ENCODE data around the gene UFC1.

Gene UFC1

GRCh38 chr1:161159087-161159912, 5.5 kb downstream of the UFC1 start, which contains the start of gene USP21:
USP21 (plus strand) TSS chr1:161159500; CDS start chr1:161160641, 1,141 bp downstream.
- DNase-seq = peak; percentile 97
- TF ChIP-seq CTCF (IDR thresholded peaks at IDR 0.05) = no peak
- peaks cover 70% of the 10 kb centered on the region for H3K4me1 Mint-ChIP-seq
- peaks cover 58% of the 10 kb centered on the region for H3K36me3 Mint-ChIP-seq (ENCODE audit: low read depth)
- H3K27ac Mint-ChIP-seq = peak within 1 kb of the TSS; percentile 98
- no peaks in the 10 kb centered on the region for H3K9me3 Mint-ChIP-seq
- peaks cover 2% of the 10 kb centered on the region for H3K27me3 Mint-ChIP-seq (ENCODE audit: low read depth, poor library complexity)
- H3K4me3 Mint-ChIP-seq = peak within 1 kb of the TSS; percentile 89

DNA sequence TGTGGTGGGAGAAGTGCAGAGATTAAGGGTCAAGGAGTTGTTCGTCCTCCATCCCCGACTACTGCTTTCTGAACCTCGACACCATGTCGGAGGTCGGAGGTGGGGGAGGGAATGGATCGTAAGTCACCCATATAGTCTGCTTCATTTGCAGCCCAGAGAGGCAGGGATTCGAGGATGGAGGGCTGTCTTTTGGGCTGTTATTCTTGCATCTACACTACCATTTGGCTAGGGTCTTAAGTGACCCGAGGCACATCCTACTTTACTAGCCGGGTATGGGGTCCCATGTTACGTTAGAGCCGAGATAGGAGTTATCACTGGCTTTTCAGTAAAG, 6.1 kb downstream of the UFC1 start:
- H3K4me1 Mint-ChIP-seq = peaks cover 69% of the 10 kb centered on the region
- DNase-seq = no peak
- H3K27ac Mint-ChIP-seq = no peak overlapping the region
- H3K36me3 Mint-ChIP-seq (ENCODE audit: low read depth) = peaks cover 60% of the 10 kb centered on the region
- peaks cover 2% of the 10 kb centered on the region for H3K27me3 Mint-ChIP-seq (ENCODE audit: low read depth, poor library complexity)
- H3K9me3 Mint-ChIP-seq = no peaks in the 10 kb centered on the region
- peak overlapping the region; percentile 89 for H3K4me3 Mint-ChIP-seq
- no peak for TF ChIP-seq CTCF (IDR thresholded peaks at IDR 0.05)

GRCh38 chr1:161160671-161161145, 6.9 kb downstream of the UFC1 start:
- Mint-ChIP-seq H3K4me3 (peak overlapping the region; percentile 89), H3K4me1 (peaks cover 69% of the 10 kb centered on the region), H3K27me3 (ENCODE audit: low read depth, poor library complexity) (peaks cover 2% of the 10 kb centered on the region), H3K27ac (peak overlapping the region; percentile 73), H3K36me3 (ENCODE audit: low read depth) (peaks cover 55% of the 10 kb centered on the region), H3K9me3 (no peaks in the 10 kb centered on the region)
- DNase-seq = no peak
- no peak for TF ChIP-seq CTCF (IDR thresholded peaks at IDR 0.05)

- Mint-ChIP-seq H3K4me1 (peaks cover 72% of the 10 kb centered on the region), H3K9me3 (no peaks in the 10 kb centered on the region), H3K4me3 (no peak overlapping the region), H3K27me3 (ENCODE audit: low read depth, poor library complexity) (peaks cover 2% of the 10 kb centered on the region), H3K36me3 (ENCODE audit: low read depth) (peaks cover 53% of the 10 kb centered on the region), H3K27ac (no peak overlapping the region)
- DNase-seq = no peak
- no peak for TF ChIP-seq CTCF (IDR thresholded peaks at IDR 0.05)
Observed at GRCh38 chr1:161161652-161162051, 7.9 kb downstream of the UFC1 start.

DNA sequence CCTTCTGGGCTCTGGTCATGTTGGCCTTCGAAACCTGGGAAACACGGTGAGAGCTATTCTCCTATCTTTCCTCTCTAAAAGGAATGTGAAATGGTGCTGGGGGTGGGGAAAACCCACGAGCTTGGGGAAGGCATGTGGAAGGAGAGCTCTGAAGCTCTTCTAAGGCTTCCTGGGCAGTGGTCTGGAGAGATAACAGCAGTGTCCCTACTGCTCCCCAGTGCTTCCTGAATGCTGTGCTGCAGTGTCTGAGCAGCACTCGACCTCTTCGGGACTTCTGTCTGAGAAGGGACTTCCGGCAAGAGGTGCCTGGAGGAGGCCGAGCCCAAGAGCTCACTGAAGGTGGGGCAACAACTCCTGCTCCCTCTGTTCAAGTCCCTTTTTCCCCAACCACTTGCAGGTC, 8.3 kb downstream of the UFC1 start:
- H3K36me3 Mint-ChIP-seq (ENCODE audit: low read depth) = peaks cover 50% of the 10 kb centered on the region
- no peaks in the 10 kb centered on the region for H3K9me3 Mint-ChIP-seq
- H3K4me1 Mint-ChIP-seq = peaks cover 76% of the 10 kb centered on the region
- peak overlapping the region; percentile 2 for H3K4me3 Mint-ChIP-seq
- TF ChIP-seq CTCF (IDR thresholded peaks at IDR 0.05) = no peak
- H3K27me3 Mint-ChIP-seq (ENCODE audit: low read depth, poor library complexity) = peaks cover 2% of the 10 kb centered on the region
- no peak for DNase-seq
- H3K27ac Mint-ChIP-seq = no peak overlapping the region

- Mint-ChIP-seq H3K9me3 (no peaks in the 10 kb centered on the region), H3K27ac (no peak overlapping the region), H3K4me3 (no peak overlapping the region), H3K4me1 (peaks cover 78% of the 10 kb centered on the region), H3K36me3 (ENCODE audit: low read depth) (peaks cover 42% of the 10 kb centered on the region), H3K27me3 (ENCODE audit: low read depth, poor library complexity) (peaks cover 2% of the 10 kb centered on the region)
- DNase-seq = no peak
- TF ChIP-seq CTCF (IDR thresholded peaks at IDR 0.05) = no peak
Observed at GRCh38 chr1:161162806-161163205, 9.0 kb downstream of the UFC1 start.
